ENCODE results near the gene NFKB1.
"Not testable (repeated sequence)": the region's sequence is repeated elsewhere in the genome, so short reads cannot be mapped to it uniquely, and the experiment has no call there.

NFKB1 gene

DNA sequence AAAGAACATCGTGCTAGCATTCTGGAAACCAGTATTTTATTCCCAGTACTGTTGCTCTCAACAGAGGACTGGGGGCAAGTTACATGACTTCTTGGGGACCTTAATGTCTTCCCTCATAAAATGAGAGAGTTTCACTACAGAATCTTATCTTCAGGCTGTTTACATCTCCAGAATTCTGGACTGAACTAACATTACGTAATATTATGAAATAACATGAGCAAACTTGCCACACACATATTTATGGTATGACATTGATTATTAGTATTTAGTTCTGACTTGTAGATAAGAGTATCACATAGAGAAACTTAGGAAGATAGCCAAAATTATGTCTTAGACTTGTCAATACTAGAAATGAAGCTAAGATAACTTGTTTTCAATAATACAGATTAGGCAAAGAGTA lies 68.0 kb downstream of the NFKB1 start:
- no peak for DNase-seq

DNA sequence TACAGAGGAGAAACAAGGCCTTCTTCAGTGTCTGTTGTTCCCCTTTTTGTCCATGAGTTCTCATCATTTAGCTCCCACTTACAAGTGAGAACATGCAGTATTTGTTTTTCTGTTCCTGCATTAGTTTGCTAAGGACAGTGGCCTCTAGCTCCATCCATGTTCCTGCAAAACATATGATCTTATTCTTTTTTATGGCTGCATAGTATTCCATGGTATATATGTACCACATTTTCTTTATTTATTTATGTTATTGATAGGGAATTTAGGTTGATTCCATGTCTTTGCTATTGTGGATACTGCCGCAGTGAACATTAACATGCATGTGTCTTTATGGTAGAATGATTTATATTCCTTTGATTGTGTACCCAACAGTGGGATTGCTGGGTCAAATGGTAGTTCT lies 69.1 kb downstream of the NFKB1 start:
- DNase-seq: not testable (repeated sequence)

DNA sequence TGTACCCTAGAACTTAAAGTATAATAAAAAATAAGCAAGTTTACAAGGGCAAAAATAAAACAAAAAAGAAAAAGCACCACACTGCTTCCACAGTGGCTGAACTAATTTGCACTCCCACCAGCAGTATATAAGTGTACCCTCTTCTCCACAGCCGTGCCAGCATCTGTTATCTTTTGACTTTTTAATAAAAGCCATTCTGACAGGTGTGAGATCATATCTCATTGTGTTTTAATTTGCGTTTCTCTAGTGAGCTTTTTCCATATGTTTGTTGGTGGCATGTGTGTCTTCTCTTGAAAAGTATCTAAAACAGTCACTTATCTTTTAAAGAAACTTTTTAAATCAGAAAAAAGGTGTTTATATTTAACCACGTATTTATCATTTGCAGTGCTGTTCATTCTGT lies 71.3 kb downstream of the NFKB1 start:
- no peak for DNase-seq

DNA sequence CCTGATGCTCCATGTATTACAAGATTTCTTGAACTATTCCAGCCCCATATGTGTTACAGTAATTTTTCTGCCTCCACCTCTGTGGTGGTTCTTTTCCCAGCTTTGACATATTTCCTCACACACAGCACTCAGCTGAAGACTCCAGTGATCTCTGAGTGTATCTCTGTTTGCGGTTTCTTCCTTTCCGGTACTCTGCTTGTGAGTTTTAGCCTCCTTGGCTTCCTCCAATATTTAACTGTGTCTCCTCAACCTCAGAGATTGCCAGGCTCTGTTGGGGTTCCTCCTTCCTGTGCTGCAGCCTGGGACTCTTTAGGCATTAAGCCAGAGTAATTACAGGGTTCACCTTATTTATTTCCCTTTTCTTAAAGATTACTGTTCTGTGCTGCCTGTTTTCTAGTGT lies 73.2 kb downstream of the NFKB1 start:
- DNase-seq: no peak

DNA sequence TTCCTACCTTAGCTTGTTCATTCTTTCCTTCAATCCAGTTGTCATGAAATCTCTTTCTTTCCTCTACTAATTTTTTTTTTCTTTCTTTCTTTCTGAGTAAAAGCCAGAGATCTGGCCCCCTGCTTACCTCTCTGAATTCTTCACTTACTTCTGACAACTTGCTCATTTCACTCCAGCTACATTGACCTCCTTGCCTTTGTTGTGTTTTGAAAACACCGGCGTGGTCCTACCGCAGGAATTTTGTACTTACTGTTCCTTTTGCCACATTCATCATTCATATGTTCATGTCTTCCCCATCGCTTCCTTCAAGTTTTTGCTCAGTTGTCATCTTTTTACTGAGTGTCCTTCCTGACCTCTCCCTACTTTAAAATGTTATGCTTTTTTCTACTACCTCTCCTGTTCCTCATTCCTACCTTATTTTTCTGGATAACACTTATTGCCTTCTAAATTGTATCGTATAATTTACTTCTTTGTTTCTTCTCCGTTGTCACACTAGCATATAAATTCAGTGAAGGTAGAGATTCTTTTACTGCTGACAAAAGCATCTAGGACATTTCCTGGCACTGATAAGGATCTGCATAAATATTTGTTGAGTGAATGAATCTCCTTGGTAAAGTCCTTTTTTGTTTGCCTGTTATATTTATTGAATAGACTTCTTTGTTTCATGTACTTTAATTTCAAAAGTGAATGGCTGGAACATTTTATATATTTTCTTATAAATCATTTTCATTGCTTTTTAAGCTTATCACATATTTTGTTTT lies 74.4 kb downstream of the NFKB1 start:
- DNase-seq: no peak

DNA sequence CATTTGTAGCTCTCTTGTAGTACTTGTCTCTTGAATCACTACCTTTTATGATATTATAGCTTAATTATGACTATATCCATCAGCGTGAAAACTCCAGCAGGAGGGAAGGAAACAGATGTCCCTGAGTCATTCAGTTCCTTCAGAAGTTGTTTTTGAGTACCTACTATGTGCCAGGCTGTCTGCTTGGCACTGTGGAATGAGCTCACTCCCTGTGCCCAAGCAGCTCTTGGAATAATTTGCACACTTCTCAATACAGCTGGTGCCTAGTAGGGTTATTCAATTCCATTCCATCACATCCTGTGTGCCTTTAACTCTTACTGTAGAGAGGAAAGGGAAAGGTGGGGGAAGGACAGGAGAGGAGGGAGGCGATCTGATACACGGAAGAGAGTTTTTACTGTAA lies 77.1 kb downstream of the NFKB1 start:
- no peak for DNase-seq

DNA sequence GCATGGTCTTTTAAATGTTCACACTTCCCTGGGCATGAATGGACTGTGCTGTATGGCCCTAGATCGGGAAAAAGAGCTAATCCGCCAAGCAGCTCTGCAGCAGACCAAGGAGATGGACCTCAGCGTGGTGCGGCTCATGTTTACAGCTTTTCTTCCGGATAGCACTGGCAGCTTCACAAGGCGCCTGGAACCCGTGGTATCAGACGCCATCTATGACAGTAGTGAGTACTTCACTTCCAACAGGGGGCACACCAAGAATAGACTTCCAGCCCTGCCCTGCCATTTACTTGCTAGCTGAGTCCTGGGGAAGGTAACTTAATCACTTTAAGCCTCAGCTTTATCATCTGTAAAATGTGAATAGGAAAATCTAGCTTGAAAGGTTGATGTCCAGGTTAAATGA lies 77.7 kb downstream of the NFKB1 start:
- DNase-seq: no peak

DNA sequence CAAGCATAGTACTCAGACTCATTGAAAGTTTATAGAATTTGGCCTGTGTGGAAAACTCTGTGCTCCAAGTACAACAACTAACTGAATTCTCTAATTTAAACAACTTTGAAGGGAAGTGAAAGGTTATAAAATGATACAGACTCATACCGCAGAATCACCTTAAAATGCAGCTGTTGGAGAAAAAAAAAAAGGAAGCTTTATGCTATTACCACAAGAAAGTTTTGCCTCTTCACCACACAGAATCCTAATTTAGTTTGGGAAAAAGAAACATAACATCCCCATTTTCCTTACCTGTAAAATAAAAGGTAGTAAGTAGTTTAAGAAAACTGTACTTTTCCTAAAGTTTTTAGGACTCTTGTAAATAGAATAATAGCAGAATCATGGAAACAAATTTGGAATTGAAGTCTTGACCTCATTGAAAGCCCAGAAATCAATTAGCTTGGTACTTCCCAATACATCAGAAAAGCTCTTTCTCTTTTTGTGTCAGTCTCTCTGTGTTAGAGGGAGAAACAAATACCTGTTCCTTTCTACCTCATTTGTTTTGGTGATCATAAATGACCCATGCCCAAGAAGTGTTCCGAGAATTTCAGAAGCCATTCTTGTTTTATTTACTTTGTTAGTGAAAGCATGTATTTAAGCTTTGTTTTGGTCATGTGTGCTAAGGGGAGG lies 78.8 kb downstream of the NFKB1 start:
- DNase-seq: no peak

DNA sequence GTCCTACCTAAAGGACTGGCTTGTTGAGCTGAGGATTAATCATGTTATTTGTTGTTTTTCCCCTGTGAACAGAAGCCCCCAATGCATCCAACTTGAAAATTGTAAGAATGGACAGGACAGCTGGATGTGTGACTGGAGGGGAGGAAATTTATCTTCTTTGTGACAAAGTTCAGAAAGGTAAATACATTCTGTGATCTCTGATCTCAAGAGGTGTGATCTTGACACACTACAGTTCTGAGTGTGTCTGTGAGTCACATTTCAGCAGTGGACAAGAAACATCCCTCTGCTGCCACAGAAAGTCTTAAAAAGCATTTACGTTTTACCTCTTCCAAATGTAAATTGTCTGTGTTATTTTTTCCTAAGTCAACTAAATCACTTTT lies 79.3 kb downstream of the NFKB1 start:
- DNase-seq: no peak

DNA sequence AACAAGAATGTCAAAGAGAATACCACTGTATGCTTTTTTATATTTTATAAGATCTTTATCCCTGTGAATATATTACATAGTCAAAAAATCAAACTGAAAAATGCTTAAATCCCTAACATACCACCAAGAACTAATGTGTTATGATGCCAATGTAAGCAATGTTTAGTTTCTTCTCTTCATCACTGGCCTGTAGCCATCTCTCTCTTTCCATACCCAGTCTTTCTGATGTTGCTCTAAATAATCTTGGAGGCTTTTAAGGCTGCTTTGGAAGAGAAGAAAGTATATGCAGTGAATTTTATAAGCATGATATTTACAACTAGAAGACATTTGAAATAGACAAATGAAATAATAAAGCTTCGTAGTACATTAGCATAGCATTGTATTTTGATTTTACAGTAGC lies 82.9 kb downstream of the NFKB1 start:
- DNase-seq: no peak

DNA sequence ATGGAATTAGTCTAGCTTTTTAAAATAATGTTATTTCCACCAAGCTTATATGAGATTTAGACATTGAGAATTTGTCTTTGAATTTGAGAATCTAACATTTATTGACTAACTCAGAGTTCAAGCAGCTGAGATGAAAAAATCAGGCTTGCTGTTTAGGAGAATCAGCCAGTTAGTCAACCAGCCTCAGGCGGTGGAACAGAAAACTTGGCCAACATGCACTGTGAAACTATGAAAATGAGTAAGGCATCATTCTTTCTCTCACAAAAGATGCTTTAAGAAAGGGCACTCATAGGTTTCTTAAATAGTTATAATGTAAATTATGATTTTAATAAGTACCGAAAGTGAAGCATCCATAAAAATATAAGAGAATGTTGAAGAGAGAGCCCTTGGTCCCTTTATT lies 84.2 kb downstream of the NFKB1 start:
- no peak for DNase-seq

DNA sequence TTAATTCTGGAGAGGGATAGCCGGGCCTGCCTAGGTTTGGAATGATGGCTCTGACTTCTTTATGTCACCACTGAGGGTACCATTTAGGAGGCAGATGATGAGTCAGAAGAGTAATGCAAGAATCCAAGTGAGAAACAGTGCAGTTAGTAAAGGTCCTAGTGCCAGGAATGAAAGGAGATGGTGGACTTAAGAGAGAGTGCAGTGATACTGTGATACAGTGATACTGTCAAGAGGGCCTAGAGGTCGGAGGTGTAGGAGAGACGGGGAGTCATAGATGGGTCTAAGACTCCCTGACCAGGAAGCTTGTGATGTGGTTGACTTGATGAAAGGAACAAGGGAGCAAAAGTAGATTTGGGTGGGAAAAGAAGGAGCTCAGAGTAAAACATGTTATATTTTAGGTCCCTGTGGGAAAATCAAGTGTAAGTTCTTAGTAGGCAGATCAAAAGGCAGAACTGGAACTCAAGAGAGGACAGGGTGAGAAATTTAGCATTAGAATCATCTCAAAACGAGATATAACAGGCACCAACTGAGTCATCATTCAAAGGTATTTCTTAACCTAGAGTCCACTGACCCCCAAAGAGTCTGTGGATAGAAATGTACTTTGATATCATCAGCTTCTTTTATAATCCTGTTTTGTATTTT lies 85.0 kb downstream of the NFKB1 start:
- no peak for DNase-seq

DNA sequence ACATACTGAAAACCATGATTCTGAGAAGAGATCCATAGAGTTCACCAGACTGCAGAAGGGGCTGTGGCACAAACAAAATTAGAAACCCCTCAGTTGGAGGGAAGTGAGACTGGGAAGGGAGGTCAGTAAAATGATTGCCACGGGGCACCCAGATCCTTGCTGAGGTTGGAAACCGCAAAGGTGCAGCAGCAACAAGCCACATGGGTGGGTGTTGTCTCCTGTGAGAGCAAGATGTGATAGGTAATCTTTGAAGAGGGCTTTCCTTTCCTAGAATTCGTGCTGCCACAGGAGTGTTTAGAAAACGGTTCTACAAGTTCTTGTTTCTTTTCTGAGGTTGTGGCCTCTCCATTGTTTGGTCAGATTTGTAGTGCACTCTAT lies 85.5 kb downstream of the NFKB1 start:
- no peak for DNase-seq

DNA sequence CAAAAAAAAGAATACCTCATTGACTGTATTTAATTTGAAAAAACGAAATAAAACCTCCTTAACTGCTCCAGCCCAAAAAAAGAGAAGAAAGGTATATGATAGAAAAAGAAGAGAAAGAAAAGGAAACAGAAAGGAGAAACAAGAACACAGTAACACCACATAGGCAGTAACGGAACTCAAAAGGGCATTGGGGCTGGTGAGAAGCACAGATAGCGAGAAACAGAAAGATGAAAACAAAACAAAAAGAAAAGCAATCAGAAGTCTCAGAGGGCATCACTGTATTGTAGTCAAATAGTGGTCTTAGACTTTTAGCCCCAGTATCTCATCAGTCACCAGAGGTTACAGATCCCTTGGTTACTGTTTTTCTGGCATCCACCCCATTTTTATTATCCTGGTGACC lies 88.6 kb downstream of the NFKB1 start:
- no peak for DNase-seq

DNA sequence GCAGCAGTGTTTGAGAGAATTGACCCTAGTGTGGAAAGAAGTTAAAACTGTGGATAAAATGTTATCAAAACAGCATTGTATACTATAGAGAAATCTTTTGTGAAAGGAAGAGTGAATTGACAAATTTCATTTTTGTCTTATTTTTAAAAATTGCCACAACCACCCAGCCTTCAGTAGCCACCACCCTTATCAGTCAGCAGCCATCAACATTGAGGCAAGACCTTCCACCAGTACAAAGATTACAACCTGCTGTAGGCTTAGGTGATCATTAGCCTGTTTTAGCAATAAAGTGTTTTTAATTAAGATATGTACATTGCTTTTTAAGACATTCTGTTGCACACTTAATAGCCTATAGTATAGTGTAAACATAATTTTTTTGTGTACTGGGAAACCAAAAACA lies 91.1 kb downstream of the NFKB1 start:
- DNase-seq: no peak

DNA sequence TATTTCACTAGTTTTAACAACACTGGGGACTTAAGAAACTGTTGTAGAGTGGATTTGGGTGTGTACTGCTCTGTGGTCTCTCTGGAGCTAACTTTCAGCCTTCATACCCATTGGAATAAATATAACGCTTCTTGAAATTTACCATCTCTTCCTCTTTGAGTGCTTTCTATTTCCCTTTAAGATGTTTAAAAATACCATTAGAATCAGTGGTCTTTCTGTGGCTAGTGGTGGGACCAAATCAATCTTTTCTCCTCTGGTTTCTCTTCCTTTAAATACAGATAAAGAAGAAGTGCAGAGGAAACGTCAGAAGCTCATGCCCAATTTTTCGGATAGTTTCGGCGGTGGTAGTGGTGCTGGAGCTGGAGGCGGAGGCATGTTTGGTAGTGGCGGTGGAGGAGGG lies 92.0 kb downstream of the NFKB1 start:
- no peak for DNase-seq

DNA sequence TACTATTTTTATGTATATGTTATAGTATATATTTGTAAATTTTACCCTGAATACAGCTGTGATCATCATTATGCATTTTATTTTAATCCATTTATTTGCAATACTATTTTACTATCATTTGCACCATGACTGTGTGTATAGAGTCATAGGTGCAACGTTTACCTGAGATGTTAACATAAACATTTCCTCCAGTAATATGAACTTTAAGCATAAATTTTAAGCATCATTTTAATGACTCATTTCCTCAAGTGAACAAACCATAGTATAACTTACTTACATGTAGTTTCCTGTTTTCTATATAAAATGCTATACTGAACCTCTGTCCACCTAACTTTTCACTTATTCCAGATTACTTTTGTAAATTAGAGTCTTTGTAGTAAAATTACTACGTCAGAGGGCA lies 92.8 kb downstream of the NFKB1 start:
- DNase-seq: no peak

DNA sequence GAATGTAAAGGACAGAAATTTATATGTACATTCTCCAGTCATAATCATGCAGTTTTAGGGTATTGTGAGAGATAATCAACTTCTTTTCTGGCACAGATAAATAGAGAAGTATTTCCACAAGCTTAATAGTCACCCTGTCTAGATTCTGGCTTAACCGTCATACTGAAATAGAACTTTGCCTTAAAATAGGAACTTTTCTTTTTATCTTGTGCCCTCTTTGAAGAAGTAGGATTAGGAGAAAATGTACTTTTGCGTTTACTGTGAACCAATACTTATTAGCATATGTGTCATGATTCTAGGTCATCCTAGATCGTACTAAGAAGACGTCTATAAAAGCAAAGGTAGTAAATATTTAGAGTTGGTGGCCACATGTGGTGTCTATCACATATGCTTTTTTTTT lies 95.4 kb downstream of the NFKB1 start:
- DNase-seq: no peak

DNA sequence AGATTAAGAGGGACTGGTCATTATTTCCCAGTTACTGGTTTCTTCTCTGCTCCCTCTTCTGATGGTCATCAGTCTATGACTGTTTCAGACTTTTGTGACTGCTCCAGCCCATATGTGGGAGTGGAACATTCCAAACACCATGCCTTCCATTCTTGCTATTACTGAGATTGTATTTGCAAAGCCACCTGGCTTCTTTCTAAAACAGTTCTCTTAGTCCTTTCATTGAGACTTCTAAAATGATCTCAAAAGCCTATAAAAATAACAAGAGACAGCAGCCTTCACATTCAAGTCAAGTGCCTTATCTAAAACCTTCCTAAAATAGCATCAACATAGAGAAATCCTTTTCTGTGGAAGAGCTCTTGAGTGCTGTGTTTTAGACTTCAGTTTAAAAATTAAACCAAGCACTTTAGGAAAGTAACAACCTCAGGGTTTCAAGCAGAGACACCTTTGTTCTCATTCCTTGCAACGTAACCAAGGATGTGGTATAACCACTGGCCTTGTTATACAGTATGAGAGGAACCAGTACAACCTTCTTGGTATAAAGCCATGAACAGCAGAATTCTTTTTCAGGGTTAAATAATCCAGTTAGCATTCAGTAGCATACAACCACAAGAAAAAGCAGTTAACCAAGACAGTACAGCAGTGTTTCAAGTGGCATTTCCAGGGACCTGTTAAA lies 97.1 kb downstream of the NFKB1 start:
- DNase-seq: no peak

DNA sequence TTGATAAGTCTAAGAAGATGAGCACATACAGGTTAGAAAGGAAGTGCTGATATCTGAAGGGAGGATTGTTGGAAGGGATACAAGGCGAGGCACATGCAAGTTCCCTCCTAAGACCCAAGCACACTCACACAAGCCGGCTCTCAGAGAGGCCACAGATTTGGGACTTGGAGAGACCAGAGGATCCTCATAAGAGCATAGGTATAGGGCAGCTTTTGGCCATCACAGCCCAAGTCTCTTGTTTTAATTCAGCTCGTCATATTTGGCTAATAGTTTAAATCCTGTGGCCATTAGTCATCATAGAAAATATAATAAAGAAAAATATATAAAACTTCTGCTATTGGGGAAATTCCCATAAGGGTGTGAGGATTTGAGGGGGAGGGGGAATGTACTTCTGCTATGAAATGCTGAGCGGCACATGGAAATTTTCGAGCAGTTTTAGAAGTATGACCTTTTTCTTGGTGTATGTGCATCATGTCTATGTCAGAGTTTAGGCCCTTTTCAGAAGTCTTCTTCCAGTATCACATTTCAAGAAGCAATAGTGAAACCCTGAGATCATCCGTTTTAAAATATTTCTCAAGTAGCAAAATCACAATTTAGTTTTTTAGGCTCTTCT lies 97.7 kb downstream of the NFKB1 start:
- no peak for DNase-seq

DNA sequence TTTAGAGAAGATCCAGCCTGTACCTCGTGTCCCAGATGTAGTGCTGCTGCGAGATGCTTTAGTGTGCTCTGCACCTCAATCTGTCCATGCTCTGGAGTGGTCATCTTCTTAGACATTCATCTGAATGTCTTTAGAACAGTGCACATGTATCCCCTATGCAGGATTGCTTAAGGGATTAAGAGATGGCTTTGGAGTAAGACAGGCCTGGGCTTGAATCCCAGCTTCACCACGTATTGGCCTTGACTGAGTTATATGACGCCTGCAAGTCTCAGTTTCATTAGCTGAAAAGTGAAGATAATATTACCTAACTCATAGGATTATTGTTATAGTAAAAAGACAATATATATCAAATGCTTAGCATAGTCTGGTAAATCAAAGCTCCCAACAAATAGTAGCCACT lies 98.3 kb downstream of the NFKB1 start:
- no peak for DNase-seq

DNA sequence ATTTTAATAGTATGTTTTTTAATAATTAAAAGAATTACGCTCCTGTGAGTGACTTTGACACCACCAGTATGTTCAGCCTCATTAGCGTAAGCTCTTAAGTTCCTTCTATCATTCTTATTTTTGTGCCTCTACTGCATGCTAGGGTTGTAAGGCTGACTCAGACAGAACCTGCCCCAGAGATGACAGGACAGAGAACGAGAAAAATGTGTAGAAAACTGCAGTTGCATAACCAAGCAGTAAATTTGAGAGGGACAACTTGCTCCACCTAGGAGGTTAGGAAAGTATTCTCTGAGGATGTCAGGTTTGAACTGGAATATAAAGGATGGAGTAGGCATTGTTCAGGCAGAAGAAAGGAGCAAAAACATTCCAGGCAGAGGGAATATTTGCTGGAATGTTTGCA lies 98.7 kb downstream of the NFKB1 start:
- no peak for DNase-seq

DNA sequence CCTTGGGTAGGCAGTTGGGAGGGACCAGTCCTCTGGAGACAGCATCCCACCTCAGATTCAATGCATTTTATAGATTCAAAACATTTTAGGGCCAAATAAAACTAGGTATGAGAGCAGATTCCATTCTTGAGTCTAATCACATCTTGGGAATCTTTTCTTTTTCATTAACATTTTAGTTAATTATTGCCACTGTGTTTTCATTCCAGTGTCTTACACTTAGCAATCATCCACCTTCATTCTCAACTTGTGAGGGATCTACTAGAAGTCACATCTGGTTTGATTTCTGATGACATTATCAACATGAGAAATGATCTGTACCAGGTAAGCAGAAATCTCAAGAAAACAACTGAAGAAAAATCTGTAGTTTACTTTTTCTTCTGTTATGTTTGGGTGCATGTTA lies 99.5 kb downstream of the NFKB1 start:
- DNase-seq: no peak

Measured in cerebellar nuclear complex (tissue), 1 donor.